ENCODE results near the gene ZNF519.

DNA sequence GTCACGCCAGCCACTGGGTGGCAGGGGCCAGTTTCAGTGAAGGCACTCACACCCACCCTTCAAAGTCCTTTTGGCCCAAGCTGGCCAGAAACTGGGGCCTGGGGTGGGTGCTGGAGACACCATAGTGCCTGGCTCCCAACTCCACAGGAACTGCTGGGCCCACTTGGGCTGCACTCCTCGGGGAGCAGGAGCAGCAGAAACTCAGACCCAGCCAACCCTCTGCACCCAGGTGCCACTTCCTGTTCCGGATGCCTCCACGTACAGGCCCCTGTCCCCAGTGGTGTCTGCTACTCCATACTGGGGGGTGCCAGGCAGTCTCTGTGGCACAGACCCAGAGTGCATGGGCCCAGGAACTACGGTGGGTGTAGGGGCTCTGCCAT is 42.5 kb upstream of the ZNF519 start:
- TF ChIP-seq EZH2 (IDR thresholded peaks at IDR 0.05; ENCODE audit: low read depth, low read length, severe bottlenecking) (no peak), JUND (IDR thresholded peaks at IDR 0.05; ENCODE audit: low read length) (no peak), HDAC6 (IDR thresholded peaks at IDR 0.05; ENCODE audit: low read depth, low read length) (no peak), ASH2L (IDR thresholded peaks at IDR 0.05; ENCODE audit: low read length) (no peak), RBBP5 (IDR thresholded peaks at IDR 0.05; ENCODE audit: borderline replicate concordance, low read depth, low read length) (no peak), POLR2A (IDR thresholded peaks at IDR 0.05; ENCODE audit: control extremely low read depth in 1 of 2, low read depth in 2 of 2, low read length in 2 of 2) (no peak), EP300 (IDR thresholded peaks at IDR 0.05; ENCODE audit: borderline replicate concordance in 1 of 2, low read depth in 2 of 2, low read length in 2 of 2) (no peak), BCL11A (IDR thresholded peaks at IDR 0.05; ENCODE audit: low read depth in 2 of 2, low read length in 2 of 2) (no peak)
- TF ChIP-seq, protein P1, sequence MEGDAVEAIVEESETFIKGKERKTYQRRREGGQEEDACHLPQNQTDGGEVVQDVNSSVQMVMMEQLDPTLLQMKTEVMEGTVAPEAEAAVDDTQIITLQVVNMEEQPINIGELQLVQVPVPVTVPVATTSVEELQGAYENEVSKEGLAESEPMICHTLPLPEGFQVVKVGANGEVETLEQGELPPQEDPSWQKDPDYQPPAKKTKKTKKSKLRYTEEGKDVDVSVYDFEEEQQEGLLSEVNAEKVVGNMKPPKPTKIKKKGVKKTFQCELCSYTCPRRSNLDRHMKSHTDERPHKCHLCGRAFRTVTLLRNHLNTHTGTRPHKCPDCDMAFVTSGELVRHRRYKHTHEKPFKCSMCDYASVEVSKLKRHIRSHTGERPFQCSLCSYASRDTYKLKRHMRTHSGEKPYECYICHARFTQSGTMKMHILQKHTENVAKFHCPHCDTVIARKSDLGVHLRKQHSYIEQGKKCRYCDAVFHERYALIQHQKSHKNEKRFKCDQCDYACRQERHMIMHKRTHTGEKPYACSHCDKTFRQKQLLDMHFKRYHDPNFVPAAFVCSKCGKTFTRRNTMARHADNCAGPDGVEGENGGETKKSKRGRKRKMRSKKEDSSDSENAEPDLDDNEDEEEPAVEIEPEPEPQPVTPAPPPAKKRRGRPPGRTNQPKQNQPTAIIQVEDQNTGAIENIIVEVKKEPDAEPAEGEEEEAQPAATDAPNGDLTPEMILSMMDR (IDR thresholded peaks at IDR 0.05; ENCODE audit: control extremely low read depth in 1 of 3, insufficient read depth in 1 of 3, low read depth in 1 of 3, low read length in 3 of 3) = no peak

All from H1 (cell line).